ACHN (cell line): ENCODE measurements around the gene CES4A.

ENCODE experiments used
- DNase-seq: peaks from one replicate; pipeline ENCODE4 v3.0.0-alpha.2; 2015
- in situ Hi-C: cut with HindIII; loops from 2 replicates; pipeline ENCODE4 v1.10.0; 2017; ENCODE audit warnings: low sequenced_read_pairs, low pct_ligation_motif_present, low pct_unique_long_range_greater_than_20kb

Gene CES4A

GRCh38 chr16:67014634-67015312 lies 26.4 kb downstream of the CES4A start:
- DNase-seq = no peak
- in situ Hi-C loops = no loop called here

GRCh38 chr16:67015313-67015731 lies 26.9 kb downstream of the CES4A start:
- DNase-seq = peak; percentile 46

GRCh38 chr16:67016143-67016542 lies 27.8 kb downstream of the CES4A start:
- DNase-seq = no peak
- in situ Hi-C loops = no loop called here

More at GRCh38 chr16:67015313-67015731, 26.9 kb downstream of the CES4A start:
- in situ Hi-C loops = no loop called here

- no peak for DNase-seq
- in situ Hi-C loops = no loop called here
These were observed 28.5 kb downstream of the CES4A start for GRCh38 chr16:67016681-67017420.

- in situ Hi-C loops = no loop called here
- DNase-seq = no peak
These were observed 29.0 kb downstream of the CES4A start for GRCh38 chr16:67017421-67017750.

- in situ Hi-C loops = no loop called here
- peak; percentile 99 for DNase-seq
These were observed 29.6 kb downstream of the CES4A start for GRCh38 chr16:67017810-67018488.

- in situ Hi-C loops = no loop called here
- DNase-seq = no peak
These were observed 30.8 kb downstream of the CES4A start for GRCh38 chr16:67019171-67019570.

- in situ Hi-C loops = no loop called here
- no peak for DNase-seq
These were observed 32.9 kb downstream of the CES4A start for GRCh38 chr16:67021321-67021720.

- in situ Hi-C loops = no loop called here
- DNase-seq = no peak
These were observed 34.3 kb downstream of the CES4A start for GRCh38 chr16:67022531-67023214.

- in situ Hi-C loops = no loop called here
These were observed 35.3 kb downstream of the CES4A start for GRCh38 chr16:67023689-67024088.

GRCh38 chr16:67024384-67025209 lies 36.2 kb downstream of the CES4A start:
- DNase-seq = no peak
- in situ Hi-C loops = no loop called here

More at GRCh38 chr16:67023689-67024088, 35.3 kb downstream of the CES4A start:
- DNase-seq = no peak

GRCh38 chr16:67025210-67025550 lies 36.8 kb downstream of the CES4A start:
- DNase-seq = no peak
- in situ Hi-C loops = no loop called here

GRCh38 chr16:67026570-67026969 lies 38.2 kb downstream of the CES4A start:
- no peak for DNase-seq
- in situ Hi-C loops = no loop called here

GRCh38 chr16:67027046-67027445 lies 38.7 kb downstream of the CES4A start:
- in situ Hi-C loops = no loop called here
- DNase-seq = no peak

- in situ Hi-C loops = no loop called here
- no peak for DNase-seq
These were observed 39.8 kb downstream of the CES4A start for GRCh38 chr16:67028167-67028695.

GRCh38 chr16:67028696-67029253 lies 40.4 kb downstream of the CES4A start, which contains the start of gene CBFB:
TSS of gene CBFB (plus strand) at chr16:67029149. CDS start at chr16:67029408, 259 bp downstream.
- in situ Hi-C loops = no loop called here
- peak; percentile 95 for DNase-seq

GRCh38 chr16:67029254-67030096 lies 41.1 kb downstream of the CES4A start:
- in situ Hi-C loops = no loop called here

More at GRCh38 chr16:67029254-67030096, 41.1 kb downstream of the CES4A start:
- DNase-seq = peak; percentile 60
